ENCODE data around the gene ABHD17A.
"Not testable (repeated sequence)": the region's sequence is repeated elsewhere in the genome, so short reads cannot be mapped to it uniquely, and the experiment has no call there.

Gene ABHD17A

DNA sequence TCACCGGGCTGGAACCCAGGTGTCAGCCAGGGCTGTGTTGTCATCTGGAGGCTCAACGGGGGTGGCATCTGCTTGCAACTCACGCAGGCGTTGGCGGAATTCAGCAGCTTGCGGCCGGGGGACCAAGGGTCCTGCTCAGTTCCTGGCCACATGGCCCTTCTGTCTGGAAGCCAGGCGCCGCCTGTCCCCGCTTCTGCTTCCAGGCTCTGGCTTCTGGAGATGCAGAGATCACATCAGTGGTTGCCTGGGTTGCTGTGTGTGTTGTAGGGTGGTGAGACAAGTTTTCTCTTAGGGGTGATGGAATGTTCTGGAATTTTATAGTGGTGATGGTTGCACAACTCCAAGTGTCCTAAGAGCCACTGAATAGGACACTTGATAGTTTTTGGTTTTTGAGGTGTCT lies 24.9 kb upstream of the ABHD17A start:
- DNase-seq (ENCODE audit: low read depth in 2 of 2), result no peak

DNA sequence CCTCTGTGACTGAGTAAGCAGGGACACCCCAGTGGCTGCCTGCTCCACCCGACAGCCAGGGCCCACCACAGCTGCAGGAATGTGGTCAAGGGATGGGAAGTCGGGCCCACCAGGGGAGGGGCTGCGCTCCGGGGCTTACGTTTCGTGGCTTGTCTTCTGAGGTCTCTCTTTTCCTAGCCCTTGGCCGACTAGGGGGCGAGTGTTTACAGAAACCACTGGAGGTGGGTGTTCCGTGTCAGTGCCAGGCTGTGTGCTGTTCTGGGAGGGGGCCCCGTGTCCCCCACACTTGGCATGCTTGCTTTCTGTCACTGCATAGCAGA lies 24.4 kb upstream of the ABHD17A start:
- DNase-seq (ENCODE audit: low read depth in 2 of 2), result no peak

DNA sequence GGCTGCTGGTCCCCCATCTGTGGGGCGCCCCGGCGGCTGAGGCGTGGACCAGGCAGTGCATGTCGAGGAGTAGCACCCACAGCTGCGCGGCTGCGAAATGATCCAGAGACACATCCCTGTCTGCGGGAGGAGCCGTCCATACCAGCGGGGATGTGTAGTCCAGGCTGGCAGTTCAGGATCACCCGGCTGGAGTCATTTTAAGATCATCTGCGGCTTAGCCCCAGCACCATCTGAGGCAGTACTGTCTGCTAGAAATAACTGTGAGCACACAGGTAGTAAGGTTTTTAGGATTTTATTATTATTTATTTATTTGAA lies 23.0 kb upstream of the ABHD17A start:
- DNase-seq (ENCODE audit: low read depth in 2 of 2), result no peak

DNA sequence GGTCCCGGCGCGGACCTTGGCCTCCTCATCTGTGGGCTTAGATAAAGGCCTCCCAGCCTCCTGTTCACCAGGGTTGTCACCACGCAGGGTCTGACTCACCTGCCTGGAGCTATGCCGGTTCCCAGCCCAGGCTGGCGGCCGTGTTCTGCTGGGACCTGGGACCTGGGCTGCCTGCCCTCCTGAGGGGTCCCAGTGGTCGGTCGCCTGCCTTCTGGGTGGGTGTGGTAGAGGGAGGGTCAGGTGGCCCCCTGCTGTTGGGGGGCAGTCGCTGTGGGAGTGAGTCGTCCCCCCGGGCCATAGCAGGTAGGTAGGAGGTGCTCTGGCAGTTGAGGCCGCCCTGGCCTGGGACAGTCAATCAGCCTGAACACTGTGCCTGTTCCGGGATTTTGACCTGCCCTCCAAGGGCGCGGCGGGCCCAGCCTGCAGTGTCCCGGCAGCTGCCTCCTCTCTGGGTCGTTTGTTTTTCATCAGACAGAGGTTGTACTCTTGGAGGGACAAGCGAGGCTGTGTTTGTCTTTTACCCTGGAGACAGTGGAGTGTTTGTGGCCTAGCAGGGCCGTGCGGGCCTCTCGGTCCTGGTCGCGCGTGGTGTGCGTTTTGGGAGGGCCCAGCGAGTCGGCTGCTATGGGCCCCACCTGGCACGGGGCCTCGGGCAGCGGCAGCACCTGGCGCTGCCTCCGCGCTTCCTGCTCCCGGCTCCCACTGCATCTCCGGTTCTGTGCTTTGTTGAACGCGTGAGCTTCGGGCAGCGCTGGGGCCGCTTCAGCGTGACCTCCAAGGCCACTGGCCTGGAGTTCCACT lies 22.5 kb upstream of the ABHD17A start:
- no peak for DNase-seq (ENCODE audit: low read depth in 2 of 2)

DNA sequence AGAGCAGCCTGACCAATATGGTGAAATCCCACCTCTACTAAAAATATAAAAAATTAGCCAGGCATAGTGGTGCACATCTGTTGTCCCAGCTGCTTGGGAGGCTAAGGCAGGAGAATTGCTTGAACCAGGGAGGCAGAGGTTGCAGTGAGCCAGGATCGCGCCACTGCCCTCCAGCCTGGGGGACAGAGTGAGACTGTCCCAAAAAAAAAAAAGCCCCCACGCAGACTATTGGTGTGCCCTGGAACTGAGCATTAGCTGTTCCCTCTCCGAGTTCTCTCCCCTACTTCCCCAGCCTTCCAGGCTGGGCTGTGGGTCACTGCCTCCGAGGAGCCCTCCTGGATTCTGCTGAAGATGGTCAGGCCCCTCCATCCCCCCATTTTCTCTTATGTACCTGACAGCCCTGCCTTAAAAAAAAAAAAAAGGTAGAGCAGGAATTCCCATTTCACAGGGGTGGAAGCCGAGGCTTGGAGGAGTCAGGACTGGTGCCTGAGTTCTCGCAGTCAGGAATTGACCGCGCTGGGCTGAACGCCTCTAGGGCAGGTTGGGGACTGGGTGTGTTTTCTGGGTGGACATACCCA lies 21.8 kb upstream of the ABHD17A start:
- DNase-seq (ENCODE audit: low read depth in 2 of 2), result no peak

DNA sequence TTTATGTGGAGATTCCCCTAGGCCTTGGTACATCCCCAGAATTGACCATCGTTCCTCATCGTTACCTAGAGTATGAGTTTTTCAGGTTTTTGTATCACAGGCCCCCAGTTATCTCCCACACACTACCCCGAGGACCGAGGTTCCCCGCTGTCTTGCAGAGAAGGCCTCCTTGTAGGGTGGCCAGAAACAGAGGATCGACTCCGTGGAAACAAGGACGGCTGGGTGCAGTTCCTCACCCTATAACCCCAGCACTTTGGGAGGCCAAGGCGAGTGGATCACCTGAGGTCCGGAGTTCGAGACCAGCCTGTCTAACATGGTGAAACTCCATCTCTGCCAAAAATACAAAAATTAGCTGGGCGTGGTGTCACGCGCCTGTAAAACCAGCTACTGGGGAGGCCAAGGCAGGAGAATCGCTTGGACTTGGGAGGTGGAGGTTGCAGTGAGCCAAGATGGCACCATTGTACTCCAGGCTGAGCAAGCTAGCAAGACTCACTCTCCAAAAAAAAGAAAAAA lies 20.6 kb upstream of the ABHD17A start:
- DNase-seq (ENCODE audit: low read depth in 2 of 2), result no peak

DNA sequence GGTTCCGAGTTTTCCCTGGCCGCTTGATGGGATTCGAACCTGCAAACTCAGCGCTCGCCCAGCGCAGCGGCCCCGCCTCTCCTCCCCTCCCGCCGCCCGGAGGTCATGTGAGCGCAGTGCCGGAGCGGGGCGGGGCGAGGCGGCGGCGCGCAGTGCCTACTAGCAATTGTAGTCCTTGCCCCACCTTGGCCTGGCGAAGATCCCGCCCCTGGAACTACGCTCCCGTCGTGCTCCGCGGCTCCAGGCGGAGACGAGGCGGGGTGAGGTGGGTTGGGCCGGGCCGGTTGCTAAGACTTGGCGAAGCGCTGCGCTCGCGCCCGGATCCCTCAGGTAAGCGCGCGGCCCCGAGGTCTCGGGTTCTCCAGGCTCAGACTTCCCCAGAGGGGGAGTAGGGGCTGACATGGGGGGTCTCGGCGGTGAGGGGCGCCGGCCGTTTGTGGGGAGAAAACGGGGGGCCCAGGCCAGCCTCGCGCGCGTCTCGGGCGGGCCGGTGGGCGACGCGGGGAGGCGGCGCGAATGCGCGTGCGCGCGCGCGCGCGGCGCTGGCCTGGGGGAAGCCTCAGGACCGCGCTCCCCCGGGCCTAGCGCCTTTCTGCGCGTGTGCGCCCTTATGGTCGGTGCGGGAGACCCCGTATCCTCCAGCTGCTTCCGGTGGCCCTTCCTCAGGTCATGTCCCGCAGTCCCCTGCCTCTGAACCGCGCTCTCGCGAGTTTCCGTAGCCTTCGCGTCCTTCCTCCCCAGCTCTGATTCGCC lies 20.0 kb upstream of the ABHD17A start, which contains the start of the genes ADAT3 and SCAMP4:
Gene ADAT3, plus strand, starts transcription at position 290 of the 753 bp plus-strand sequence. CDS start 6,649 bp downstream, outside the sequence.
Gene SCAMP4, plus strand, starts transcription at position 290 of the 753 bp plus-strand sequence. CDS start 9,621 bp downstream, outside the sequence.
- DNase-seq (ENCODE audit: low read depth in 2 of 2), result peak; percentile 97

DNA sequence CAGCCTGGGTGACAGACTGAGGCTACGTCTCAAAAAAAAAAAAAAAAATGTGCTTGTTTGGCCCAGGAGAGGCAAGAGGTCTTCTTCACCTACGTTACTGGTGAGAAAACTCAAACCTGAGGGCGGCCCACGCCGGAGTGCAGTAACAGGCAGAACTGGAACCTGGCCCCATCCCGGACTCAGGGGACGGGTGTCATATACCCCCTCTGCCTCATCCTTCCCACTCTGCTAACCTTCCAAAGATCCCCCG lies 19.5 kb upstream of the ABHD17A start:
- no peak for DNase-seq (ENCODE audit: low read depth in 2 of 2)

DNA sequence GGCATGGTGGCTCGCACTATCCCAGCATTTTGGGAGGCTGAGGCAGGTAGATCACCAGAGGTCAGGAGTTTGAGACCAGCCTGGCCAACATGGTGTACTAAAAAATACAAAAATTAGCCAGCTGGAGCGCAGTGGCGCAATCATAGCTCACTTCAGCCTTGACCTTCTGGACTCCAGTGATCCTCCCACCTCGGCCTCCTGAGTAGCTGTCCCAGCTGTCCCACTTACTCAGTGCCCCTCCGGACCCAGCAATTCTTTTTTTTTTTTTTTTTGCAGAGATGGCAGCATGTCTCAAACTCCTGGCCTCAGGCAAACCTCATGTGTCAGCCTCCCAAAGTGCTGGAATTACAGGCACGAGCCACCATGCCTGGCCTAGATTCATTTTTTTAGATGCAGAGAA lies 17.6 kb upstream of the ABHD17A start:
- DNase-seq (ENCODE audit: low read depth in 2 of 2), result no peak

DNA sequence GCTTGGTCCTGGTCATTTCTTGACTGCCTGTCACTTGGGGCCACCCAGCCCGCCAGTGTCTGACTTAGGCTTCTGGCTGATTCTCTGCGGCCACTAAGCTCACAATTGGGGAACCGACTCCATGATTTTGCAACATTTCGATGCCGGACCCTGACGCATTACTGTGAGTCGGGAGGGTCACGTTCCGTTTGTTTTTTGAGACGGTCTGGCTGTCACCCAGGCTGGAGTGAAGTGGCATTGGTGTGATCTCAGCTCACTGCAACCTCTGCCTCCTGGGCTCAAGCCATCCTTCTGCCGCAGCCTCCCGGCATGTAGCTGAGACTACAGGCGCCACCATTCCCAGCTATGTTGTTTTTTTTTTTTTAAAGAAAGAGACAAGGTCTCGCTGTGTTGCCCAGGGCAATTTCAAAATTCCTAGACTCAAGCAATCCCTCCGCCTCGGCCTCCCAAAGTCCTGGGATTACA lies 16.7 kb upstream of the ABHD17A start:
- no peak for DNase-seq (ENCODE audit: low read depth in 2 of 2)

DNA sequence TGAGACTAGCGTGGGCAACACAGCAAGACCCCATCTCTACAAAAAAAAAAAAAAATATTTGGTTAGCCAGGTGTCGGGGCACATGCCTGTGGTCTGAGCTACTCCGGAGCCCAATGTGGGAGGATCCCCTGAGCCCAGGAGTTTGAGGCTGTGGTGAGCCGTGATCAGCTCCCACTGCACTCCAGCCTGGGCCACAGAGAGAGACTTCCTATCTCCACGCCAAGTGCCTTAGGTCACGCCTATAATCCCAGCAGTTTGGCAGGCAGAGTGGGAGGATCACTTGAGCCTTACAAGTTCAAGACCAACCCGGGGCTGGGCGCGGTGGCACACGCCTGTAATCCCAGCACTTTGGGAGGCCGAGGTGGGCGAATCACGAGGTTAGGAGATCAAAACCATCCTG lies 11.2 kb upstream of the ABHD17A start:
- DNase-seq (ENCODE audit: low read depth in 2 of 2), result no peak

DNA sequence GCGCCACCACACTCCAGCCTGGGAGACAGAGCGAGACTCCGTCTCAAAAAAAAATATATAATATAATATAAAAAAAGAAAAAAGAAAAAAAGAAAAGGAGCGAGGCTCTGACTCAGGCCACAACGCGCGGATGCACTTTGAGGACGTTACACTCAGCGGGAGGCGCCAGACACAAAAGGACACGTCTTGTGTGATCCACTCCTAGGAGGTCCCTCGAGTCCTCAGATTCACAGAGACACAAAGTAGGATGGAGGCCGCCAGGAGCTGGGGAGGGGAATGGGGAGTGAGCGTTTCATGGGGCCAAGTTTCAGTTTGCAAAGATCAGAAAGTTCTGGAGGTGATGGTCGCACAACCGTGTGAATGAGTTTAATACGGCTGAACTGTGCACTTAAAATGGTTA lies 8.5 kb upstream of the ABHD17A start:
- DNase-seq (ENCODE audit: low read depth in 2 of 2), result no peak

DNA sequence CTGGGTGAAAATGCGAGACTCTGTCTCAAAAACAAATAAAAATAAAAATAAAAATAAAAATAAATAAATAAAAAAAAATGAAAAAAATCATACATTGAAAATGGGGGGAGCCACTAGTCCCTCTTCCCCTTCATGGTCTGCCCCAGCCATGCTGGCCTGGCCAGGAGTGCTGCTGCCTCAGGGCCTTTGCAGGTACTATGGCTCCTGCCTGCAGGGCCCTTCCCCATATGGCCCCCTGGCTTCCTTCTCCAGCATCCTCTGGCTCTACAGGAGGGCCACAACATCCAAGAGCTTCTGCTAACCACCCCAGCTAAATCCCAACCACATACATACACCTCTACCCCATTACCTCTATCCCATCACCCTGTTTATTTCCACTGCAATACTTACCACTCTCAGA lies 4.6 kb upstream of the ABHD17A start:
- DNase-seq (ENCODE audit: low read depth in 2 of 2), result no peak

DNA sequence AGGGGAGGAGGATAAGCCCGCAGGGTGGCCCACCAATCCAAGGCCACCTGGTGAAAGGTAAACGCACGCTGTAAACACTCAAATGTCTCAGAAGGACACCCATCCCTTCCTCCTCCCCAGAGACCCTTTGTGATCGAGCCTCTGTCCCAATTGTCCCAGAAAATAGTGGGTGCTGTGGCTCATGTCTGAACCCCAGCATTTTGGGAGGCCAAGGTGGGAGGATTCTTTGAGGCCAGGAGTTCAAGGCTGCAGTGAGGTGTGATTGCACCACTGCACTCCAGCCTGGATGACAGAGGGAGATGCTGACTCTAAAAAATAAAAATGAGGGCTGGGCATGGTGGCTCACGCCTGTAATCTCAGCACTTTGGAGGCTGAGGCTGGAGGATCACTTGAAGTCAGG lies 3.1 kb upstream of the ABHD17A start:
- no peak for DNase-seq (ENCODE audit: low read depth in 2 of 2)

DNA sequence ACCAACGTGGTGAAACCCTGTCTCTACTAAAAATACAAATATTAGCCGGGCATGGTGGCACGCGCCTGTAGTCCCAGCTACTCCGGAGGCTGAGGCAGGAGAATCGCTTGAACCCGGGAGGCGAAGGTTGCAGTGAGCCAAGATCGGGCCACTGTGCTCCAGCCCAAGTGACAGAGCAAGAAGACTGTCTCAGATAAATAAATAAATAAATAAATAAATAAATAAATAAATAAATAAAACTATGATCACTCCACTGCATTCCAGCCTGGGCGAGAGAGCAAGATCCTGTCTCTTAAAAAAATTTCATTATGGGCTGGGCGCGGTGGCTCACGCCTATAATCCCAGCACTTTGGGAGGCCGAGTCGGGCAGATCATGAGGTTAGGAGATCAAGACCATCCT lies 1.1 kb upstream of the ABHD17A start:
- not testable (repeated sequence) for DNase-seq (ENCODE audit: low read depth in 2 of 2)

DNA sequence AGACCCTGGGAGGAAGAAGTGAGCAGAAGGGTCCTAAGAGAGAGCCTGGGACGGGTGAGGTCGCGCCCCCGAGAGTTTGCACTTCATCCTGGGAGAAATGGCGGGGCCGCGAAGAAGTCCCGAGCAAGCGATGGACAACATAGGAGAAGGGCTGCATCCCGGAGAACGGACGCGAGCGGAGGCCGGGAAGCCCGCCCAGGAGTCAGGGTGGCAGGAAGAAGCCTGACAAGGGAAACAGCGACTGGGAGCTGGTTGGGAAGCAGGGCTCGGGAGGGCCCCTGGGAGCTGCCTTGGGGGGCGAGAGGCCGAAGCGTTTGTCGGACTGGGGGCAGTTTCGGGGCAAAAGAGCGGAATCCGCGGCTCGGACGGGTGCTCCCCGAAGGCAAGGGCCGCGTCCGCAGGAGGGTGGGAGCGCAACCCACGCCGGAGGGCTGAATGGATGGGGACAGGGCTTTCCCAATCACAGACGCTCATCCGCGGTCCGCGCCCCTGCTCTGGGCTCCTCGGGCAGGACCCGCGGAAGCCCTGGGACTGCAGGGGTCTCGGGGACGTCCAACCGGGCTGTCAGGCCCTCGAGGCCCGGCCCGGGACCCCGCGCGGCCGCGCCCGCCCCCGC lies 469 bp downstream of the ABHD17A start:
- DNase-seq (ENCODE audit: low read depth in 2 of 2), result no peak

DNA sequence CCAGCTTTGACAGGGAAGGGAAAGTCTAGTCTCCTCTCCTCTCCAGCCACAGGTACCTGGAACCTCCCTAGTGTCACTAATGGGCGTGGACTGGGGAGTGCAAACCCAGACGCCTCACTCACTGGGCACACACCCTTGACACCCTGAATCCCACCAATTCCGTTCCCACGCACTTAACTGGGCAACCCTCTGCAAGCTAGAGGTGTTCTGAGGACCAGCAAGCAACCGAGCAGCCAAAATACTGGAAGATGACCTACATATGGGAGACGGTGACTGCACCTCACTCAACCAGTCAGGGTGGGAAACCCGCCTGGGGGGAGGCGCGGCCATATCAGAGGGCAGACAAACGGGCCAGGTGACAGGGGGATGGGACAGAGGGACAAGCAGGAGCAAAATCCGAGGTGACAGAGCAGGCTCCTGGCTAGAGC lies 991 bp downstream of the ABHD17A start:
- DNase-seq (ENCODE audit: low read depth in 2 of 2), result no peak

DNA sequence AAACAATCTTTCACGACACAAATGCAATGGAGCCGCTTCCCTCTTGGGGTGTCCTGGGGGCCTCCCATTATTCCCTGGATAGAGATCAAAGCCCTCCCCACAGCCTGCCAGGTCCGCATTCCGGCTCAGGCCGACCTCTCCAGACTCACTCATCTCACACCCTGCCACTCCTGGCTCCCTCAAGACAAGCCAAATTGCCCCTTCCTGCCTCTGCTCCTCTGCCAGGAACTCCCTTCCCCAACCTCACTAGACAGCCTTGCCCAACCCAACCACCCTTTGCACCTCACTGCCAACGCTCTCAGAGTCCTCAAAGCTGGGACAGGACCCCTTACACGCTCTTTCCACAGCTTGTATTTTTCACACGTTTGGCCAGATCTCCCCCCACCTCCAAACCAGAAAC lies 1.5 kb downstream of the ABHD17A start:
- DNase-seq (ENCODE audit: low read depth in 2 of 2), result no peak

DNA sequence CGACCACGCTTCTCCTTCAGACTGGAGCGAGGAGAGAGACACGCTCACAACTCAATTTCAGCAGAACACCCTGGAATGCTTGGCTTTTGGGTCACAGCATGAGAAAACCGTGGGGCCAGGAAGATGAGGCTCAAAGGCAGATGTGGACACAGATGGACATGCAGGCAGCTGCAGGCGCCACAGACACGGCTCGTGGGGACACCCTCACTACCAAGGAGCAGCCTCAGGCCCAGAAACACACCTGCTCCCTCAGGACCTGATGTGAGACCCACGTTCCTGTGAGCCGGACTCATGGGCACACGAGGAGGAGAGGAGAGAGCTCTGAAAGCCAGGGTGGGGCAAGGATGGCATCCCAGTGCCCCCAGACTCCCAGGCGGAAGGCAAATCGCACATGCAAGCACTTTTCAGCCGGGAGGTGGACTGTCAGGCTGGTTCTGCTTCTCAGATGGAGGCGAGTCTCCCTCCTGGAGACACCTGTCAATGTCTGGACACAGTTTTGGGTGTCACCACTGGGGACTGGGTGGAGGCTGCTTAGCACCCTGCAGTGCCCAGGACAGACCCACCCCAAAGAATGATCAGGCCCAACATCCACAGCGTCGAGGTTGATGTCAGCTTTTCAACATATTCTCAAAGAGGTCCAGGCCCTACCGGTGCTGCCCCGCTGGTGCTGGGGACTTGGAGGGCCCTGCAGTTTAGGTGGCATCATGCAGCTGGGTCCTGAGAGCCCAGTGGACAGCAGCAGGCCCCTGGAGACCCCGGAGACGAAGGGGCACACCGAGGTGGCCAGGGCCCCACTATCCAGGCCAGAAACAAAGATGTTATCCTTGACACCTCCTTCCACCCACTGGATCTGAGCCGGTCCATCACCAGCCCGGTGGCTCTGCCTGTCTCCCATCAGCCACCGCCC lies 2.3 kb downstream of the ABHD17A start:
- no peak for DNase-seq (ENCODE audit: low read depth in 2 of 2)

DNA sequence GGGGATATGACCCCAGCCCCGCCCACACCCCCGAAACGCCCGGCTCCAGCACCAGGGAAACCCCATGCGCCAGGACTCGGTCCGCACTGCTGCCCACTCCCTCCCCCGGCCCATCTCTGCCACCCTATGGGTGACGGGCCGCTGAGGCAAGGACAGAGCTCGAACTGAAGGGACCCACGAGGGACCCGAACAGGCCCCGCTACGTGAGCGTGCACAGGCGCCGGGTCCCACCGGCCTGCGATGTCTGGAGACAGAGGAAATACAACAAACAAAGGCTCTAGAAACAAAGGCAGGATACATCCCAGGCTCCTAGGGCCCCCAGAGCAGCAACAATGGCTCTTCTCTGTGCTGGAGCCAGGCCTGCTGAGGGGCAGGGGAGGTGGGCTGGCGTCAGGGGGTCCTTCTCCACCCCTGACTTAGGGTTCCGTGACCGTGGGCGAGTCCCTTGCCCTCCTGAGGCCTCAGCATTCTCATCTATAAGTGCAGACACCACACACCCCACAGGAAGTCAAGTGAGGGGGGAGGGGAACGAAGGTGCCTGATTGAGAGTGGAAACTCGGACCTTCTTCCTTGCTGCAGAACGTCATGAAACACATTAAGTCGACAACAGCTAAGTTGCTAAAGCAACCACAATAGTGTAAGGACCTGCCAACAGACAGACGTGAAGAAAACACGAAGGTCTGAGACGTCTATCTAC lies 3.1 kb downstream of the ABHD17A start:
- no peak for DNase-seq (ENCODE audit: low read depth in 2 of 2)
